ENCODE measurements around the gene RNPS1.

- TF ChIP-seq CTCF (IDR thresholded peaks at IDR 0.05), result no peak
- TF ChIP-seq EP300 (IDR thresholded peaks at IDR 0.05), result no peak
- TF ChIP-seq POLR2A (IDR thresholded peaks at IDR 0.05), result no peak
Measured at GRCh38 chr16:2234813-2235170, 33.1 kb downstream of the RNPS1 start.

All from ovary (tissue), 3 donors.